ENCODE measurements around the gene COL21A1.

DNA sequence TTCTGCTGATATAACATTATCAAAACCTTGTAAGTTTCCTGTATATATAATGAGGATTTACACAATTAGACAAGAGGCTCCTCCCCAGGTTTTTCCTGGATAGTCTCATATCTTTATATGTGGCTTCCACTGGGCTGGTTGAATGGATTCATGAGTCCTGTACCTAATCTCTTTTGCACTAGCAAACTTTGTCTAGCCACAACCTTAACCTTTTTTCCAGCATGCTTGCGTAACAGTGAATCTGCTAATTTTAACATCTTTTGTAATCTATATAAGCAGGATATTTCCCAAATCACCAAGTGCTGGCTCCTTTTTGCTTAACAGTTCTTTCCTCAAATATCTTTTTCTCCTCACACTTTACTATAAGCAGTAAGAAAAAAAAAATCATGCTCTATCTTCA, 153.6 kb downstream of the COL21A1 start:
- TF ChIP-seq, protein P1, sequence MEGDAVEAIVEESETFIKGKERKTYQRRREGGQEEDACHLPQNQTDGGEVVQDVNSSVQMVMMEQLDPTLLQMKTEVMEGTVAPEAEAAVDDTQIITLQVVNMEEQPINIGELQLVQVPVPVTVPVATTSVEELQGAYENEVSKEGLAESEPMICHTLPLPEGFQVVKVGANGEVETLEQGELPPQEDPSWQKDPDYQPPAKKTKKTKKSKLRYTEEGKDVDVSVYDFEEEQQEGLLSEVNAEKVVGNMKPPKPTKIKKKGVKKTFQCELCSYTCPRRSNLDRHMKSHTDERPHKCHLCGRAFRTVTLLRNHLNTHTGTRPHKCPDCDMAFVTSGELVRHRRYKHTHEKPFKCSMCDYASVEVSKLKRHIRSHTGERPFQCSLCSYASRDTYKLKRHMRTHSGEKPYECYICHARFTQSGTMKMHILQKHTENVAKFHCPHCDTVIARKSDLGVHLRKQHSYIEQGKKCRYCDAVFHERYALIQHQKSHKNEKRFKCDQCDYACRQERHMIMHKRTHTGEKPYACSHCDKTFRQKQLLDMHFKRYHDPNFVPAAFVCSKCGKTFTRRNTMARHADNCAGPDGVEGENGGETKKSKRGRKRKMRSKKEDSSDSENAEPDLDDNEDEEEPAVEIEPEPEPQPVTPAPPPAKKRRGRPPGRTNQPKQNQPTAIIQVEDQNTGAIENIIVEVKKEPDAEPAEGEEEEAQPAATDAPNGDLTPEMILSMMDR (IDR thresholded peaks at IDR 0.05; ENCODE audit: borderline replicate concordance, extremely low read depth, low read length, poor library complexity, severe bottlenecking): no peak
- TF ChIP-seq EZH2 (IDR thresholded peaks at IDR 0.05; ENCODE audit: borderline replicate concordance, low read depth, low read length, severe bottlenecking): no peak

Data from DND-41 (cell line).